ENCODE measurements around the gene TRIM54.
"Not testable (repeated sequence)": the region's sequence is repeated elsewhere in the genome, so short reads cannot be mapped to it uniquely, and the experiment has no call there.

Gene TRIM54

GRCh38 chr2:27288610-27289009 is 6.4 kb downstream of the TRIM54 start:
- DNase-seq, result no peak

GRCh38 chr2:27290549-27290948 is 8.3 kb downstream of the TRIM54 start:
- no peak for DNase-seq

GRCh38 chr2:27291865-27292264 is 9.6 kb downstream of the TRIM54 start:
- DNase-seq, result no peak

DNA sequence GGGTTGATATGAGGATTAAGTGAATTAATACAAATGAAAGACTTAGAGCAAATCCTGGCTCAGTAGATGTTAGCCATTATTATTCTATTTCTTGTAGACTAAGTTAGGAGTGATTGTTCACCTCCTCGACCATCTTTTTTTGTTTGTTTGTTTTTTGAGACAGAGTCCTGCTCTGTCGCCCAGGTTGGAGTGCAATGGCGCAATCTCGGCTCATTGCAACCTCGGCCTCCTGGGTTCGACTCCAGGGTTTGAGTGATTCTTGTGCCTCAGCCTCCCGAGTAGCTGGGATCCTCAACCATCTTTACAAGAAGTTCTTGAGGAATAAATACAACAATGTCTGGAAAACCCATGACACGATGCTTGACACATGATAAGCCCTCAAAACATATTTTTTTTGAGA is 12.7 kb downstream of the TRIM54 start:
- DNase-seq, result no peak

DNA sequence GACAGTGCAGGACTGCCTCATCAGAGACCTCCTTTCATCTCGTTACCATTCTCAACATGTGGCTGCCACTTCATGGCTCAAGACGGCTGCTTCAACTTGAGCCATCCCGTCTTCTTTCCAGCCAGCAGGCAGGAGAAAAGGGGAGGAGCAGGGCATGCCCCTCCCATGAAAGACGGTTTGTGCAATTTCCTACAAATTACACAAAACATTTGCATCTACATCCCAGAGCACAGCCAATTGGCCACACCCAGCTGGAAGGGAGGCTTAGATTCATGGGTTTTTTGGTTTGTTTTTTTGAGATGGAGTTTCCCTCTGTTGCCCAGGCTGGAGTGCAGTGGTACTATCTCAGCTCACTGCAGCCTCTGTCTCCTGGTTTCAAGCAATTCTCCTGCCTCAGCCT is 14.3 kb downstream of the TRIM54 start:
- no peak for DNase-seq

DNA sequence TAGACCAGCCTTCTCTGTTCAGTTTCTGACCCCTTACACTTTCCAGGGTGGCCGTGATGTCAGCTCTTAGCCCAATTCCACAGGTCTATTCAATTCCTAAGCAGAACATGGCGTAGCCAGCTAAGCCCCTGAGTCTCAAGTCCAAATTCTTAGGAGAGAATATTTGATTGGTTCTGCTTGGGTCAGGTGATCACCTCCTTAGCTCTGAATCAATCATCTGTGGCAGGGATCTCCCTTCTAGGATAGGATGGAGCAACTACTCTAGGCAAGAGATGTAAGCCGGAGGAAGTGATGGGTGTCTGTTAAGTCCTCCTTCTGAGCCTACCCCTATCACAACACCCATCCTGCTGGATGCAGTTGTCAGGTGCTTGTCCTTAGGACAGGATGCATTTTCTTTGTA is 15.0 kb downstream of the TRIM54 start:
- no peak for DNase-seq

DNA sequence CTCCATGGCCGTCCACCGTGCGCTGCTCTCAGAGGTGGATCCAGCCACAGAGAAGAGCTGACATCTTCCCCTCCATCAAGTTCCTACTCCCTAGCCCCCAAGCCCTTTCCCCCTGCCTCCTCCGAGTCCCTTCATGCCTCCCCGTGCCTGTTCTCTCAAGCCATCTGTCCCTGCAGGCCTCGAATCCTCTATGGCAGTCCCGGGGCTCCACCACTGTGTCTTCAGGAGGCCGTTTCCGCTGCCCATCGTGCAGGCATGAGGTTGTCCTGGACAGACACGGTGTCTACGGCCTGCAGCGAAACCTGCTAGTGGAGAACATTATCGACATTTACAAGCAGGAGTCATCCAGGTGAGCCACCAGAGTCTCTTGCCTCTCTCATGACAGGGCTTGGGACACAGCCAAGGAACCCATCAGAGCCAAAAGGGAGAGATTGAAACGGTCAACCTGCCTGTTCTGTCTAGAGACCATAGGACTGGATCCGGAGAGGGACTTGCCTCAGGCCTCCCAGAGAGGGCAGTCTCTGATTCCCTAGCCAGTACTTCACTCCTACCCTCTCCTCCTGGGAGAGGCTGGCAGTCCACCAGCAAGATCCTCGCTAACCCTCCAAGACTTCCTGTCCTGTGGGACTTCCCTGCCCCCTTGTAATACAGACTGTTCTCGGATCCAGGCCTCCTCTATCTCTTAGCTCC is 16.3 kb downstream of the TRIM54 start:
- no peak for DNase-seq

DNA sequence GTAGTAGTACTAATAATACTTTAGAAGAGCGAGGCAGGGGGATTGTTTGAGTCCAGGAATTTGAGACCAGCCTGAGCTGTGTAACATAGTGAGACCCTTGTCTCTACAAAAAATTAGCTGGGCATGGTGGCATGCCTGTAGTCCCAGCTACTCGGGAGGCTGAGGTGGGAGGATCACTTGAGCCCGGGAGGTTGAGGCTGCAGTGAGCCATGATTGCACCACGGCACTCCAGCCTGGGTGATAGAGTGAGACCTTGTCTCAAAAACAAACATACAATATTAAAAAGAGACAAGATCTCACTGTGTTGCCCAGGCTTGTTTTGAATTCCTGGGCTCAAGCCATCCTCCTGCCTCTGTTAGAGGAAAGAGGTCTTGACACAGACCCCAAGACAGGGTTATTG is 18.4 kb downstream of the TRIM54 start:
- DNase-seq, result not testable (repeated sequence)

DNA sequence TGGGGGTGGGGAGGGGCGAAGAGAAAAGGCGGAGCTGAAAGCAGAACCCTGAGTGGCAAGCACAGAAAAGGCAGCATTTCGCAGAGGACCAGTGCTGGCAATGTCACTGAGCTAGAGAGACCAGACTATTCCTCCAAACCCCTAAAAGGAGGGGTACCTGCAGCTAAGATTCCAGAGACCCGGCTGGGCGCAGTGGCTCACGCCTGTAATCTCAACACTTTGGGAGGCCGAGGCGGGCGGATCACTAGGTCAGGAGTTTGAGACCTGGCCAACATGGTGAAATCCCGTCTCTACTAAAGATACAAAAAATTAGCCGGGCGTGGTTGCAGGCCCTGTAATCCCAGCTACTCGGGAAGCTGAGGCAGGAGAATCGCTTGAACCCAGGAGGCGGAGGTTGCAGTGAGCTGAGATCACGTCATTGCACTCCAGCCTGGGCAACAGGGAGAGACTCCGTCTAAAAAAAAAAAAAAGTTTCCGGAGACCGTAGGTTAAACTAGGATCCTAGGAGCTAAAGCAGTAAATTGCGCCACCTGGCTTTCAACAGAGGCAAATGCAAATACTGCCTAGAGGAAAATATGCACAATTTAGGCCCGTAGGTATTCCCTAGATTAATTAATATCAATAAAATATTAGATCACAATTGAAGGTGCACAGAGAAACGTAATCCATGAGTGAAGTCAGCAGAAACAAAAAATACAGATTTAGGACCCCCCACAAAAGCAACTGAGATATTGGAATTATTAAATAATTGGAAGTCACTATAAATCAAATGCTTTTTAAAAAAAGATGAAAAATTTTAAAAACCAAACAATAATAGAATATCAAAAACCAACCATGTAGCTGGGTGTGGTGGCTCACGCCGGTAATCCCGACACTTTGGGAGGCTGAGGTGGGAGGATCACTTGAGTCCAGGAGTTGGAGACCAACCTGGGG is 21.1 kb downstream of the TRIM54 start:
- peak; percentile 83 for DNase-seq

DNA sequence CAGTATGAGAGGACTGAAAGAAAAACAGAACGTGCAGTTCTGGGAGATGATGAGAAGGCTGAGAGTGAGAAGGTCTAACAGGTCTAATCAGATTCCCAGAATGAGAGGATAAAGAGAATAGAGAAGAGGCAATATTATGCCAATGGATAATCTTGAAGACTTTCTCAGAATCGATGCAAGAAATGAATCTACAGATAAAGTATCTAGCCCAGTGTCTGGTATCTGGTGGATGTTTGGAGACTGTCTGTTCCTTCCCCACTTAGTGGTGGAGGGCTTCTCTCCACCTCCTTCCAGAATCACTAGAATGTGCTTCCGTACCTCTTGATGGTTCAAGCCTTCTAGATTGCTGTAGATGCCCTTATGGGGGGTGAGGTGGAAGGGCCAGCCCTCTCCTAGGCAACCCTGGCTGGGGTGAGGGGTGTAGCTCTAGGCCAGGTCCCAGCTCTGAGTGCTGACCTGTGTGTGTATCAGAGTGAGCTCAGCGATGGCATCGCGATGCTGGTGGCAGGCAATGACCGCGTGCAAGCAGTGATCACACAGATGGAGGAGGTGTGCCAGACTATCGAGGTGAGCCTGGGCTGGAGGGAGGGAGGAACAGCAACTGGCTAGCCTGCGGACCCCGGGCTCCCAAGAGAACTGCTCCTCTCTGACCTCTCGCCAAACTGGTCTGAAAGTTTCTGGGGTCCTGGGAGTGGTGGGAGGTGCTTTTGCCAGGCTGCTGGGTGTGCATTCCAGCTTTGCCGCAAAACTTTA is 22.4 kb downstream of the TRIM54 start:
- no peak for DNase-seq

GRCh38 chr2:27305516-27305915 is 23.3 kb downstream of the TRIM54 start:
- no peak for DNase-seq

GRCh38 chr2:27306136-27306535 is 23.9 kb downstream of the TRIM54 start:
- DNase-seq, result peak; percentile 54

DNA sequence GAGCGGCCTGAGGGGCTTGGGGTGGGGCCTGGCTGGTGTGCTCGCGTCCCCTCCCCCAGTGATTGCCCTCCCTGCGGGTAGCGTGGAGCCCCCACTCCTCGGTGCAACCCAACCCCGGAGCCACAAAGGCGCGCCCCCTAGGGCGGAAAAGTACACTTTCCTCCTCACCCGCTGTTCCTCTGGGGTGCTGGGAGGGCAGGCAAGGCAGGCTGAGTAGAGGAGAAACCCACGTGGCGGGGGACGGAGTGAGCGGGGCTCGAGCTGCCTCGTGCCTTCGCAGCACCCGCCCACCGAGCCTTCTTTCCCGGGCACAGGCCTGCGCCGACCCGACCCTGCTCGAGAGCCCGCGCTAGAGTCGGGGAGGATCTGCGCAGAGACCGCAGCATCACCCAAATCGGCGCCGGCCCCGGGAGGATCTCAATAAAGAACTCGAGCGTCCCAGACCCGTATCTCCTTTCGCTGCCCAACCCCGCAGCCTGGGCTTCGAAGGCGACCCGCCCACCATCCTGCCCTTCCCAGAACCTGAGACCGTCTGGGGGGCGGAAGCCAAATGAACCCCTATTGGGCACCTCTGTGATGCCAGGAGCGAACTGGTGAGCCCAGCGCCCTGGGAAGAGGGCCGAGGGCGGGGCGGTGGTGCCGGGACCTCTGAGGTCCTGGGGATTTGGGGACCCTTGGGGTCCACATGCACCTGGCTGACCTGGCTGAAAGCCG is 24.5 kb downstream of the TRIM54 start:
- DNase-seq, result peak; percentile 66

- DNase-seq, result no peak
These were observed 25.0 kb downstream of the TRIM54 start for GRCh38 chr2:27307287-27307544.

DNA sequence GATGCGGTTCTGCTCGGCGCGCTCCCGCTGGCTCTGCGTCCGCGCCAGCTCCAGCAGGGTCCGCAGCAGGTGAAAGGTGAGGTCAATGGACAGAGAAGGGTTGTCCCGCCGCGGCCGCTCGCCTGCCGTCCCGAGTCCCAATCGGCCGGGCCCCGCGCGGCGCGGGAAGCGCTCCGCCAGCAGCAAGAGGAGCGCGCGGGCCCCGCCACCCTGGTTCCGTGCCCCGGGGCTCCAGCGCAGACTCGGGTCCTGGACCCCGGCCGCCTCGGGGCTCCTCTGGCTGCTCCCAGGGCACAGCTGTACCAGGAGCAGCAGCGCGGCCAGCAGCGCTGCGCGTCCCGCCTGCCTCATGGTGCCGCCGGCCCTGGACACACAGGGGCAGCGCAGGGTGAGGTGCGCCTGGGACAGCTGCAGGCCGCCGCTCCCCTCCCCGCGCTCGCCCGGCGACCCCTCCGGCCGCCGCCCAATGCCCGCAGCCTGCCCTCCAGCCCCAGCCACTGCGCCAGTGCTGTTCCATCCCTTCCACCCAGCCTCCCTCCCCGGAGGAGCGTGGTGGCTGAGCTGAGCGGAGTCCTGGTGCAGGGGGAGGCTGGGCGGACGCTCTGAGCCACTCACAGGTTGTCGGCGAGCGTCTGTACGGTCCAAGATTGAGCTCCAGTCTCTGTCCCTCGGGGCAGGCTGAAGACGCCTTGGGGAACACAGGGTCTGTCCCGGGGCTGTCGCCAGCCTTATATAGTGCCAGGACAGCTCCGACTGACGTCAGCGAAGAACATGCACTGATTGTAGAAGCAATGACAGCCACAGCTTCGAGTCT is 25.5 kb downstream of the TRIM54 start:
- no peak for DNase-seq

DNA sequence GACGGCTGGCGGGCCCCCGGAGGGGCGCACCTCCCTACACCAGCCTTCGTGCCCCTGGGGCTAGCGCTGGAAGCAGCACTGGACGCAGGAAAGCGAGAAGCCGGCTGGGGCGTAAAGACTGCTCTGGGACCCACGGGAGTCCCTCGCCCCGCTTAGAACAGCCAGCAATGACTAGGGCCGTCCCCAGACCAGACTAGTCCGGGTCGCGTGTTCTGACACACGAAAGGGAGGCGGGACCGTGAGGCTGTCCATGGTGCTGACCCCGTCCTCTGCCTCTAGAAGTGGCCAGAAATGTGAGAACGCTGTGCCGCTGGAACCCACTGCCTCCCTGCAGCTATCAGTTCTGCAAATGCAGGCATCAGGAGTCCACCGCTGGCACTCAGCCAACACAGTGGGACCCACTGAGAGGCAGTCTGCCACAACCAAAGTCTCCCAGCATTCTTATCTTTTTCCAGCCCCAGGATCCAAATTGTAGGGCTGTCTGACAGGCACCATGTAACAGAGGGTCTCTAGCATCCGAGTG is 26.2 kb downstream of the TRIM54 start, which contains the start of gene UCN:
Gene UCN (minus strand): TSS at position 87 of the 523 bp plus-strand sequence. CDS start 550 bp downstream, outside the sequence.
- no peak for DNase-seq

- DNase-seq, result no peak
These were observed 27.4 kb downstream of the TRIM54 start for GRCh38 chr2:27309651-27310050.

- no peak for DNase-seq
These were observed 29.9 kb downstream of the TRIM54 start for GRCh38 chr2:27312152-27312551.

DNA sequence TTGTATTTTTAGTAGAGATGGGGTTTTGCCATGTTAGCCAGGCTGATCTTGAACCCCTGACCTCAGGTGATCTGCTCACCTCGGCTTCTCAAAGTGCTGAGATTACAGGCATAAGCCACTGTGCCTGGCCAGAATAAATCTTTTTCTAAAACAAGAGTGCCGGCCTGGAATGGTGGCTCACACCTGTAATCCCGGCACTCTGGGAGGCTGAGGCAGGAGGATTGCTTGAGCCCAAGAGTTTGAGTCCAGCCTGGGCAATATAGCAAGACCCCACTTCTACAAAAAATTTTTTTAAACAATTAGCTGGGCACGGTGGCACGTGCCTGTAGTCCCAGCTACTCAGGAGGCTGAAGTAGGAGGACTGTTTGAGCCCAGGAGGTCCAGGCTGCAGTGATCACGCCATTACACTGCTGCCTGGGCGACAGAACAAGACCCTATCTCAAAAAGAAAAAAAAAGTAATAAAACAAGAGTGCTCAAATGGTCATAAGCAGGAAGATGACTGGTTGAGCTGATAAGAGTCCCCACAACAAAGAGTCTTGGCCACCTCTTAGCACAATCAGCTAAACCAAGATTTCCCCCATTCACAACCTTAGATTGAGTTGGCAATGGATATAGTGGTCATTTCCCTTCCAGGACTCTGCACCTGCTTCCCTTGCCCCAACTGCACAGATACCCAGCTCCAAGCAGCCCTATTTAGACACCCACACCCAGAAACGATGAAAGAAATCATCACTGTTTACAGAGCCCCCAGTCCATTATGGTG is 31.8 kb downstream of the TRIM54 start:
- DNase-seq, result no peak

DNA sequence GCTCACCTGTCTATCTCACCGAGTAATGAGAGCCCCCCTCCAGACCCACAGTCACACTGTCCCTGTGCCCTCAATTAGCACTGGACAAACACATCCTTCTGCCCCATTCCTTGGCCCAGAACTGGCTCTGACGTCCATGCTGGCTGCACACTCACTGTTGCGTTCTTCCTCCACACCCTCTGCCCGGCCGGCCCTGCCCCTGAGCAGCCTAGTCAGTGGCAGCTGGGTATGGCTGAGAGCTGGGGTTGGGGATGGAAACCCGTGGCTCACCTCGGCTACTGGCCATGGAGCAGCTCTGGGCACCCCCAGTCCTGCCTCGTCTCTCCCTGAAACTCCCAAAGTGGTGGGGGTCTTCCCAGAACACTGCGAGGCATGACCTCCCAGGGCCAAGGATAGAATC is 32.5 kb downstream of the TRIM54 start:
- no peak for DNase-seq

DNA sequence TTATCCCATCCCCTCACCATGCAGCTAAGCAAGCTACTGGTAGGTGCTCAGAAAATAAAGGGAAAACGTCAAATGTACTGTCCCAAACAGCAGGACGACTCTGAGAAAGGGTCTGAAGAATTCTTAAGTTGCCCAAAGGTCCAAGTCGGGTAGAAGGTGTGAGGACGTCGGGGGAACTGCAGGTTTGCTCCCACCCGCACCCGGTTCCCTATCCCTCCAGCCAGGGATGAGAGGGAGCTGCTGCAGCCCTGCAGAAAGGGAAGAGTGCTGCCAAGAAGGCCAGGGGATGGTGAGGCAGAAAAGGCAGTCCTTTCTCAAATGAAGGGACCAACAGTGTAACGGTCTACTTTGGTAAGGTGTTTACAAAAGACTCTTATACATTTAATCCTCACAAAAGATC is 32.9 kb downstream of the TRIM54 start:
- no peak for DNase-seq

All from NCI-H146 (cell line).